ENCODE measurements around the gene TNFRSF25.

DNA sequence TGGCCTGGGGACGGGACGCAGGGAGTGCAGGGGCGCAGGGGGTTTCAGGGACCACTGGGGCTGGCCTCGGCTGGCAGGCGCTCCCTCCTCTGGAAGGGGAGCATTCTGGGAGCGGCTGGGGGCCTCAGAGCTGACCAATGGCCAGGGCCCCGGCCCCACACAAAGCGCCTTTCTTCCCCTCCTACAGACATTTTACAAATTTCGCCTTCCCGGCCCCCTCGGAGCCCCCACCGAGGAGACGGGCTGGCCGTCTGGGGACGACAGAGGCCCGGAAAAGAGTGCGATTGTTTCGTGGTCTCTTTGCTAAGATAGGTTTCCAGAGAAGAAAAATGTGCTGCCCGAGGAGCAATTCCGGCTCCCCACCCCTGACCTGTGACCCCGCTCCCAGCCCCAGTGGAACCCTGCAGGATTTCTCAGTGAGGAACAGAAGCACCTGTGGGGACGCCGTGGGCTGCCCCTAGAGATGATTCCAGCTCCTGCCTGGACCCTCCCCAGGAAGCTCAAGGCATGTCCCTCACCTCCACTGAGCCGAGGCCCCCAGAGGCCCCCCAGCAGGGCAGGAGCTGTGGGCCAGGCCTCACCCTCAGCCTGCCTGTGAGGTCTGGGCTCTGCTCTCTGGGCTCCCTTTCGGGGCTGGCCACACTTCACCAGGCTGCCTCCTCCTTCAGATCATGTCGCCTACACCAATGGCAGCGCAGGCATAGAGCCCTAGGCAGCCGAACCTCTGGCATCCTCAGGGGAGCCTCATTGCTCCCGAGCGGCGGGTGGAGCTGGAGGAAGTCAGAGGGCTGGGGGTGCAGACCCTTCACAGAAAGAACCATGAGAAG, 40.5 kb upstream of the TNFRSF25 start:
- TF ChIP-seq ZNF138 (CRISPR knock-in tag; conservative IDR thresholded peaks at IDR 0.05) (no peak), ZNF317 (CRISPR knock-in tag; IDR thresholded peaks at IDR 0.05; ENCODE audit: borderline replicate concordance, low read depth) (no peak), ETV6 (CRISPR knock-in tag; IDR thresholded peaks at IDR 0.05) (no peak), ZNF232 (CRISPR knock-in tag; IDR thresholded peaks at IDR 0.05) (no peak), ELF4 (CRISPR knock-in tag; IDR thresholded peaks at IDR 0.05; ENCODE audit: low read depth) (no peak), ZNF121 (CRISPR knock-in tag; IDR thresholded peaks at IDR 0.05) (no peak)
- TF ChIP-seq, protein P1, sequence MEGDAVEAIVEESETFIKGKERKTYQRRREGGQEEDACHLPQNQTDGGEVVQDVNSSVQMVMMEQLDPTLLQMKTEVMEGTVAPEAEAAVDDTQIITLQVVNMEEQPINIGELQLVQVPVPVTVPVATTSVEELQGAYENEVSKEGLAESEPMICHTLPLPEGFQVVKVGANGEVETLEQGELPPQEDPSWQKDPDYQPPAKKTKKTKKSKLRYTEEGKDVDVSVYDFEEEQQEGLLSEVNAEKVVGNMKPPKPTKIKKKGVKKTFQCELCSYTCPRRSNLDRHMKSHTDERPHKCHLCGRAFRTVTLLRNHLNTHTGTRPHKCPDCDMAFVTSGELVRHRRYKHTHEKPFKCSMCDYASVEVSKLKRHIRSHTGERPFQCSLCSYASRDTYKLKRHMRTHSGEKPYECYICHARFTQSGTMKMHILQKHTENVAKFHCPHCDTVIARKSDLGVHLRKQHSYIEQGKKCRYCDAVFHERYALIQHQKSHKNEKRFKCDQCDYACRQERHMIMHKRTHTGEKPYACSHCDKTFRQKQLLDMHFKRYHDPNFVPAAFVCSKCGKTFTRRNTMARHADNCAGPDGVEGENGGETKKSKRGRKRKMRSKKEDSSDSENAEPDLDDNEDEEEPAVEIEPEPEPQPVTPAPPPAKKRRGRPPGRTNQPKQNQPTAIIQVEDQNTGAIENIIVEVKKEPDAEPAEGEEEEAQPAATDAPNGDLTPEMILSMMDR (IDR thresholded peaks at IDR 0.05): no peak
- TF ChIP-seq, protein P2, sequence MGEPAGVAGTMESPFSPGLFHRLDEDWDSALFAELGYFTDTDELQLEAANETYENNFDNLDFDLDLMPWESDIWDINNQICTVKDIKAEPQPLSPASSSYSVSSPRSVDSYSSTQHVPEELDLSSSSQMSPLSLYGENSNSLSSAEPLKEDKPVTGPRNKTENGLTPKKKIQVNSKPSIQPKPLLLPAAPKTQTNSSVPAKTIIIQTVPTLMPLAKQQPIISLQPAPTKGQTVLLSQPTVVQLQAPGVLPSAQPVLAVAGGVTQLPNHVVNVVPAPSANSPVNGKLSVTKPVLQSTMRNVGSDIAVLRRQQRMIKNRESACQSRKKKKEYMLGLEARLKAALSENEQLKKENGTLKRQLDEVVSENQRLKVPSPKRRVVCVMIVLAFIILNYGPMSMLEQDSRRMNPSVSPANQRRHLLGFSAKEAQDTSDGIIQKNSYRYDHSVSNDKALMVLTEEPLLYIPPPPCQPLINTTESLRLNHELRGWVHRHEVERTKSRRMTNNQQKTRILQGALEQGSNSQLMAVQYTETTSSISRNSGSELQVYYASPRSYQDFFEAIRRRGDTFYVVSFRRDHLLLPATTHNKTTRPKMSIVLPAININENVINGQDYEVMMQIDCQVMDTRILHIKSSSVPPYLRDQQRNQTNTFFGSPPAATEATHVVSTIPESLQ (CRISPR knock-in tag; IDR thresholded peaks at IDR 0.05): no peak
